GM18861 (cell line): ENCODE results near the gene MED14.

ENCODE experiments used
- ATAC-seq: cut with Tn5 transposase; IDR thresholded peaks from one replicate; pipeline ENCODE4 v1.9.1; 2021; ENCODE audit not compliant: unreplicated experiment

The MED14 gene

GRCh38 chrX:40663880-40664630, 71.3 kb downstream of the MED14 start:
- no peak for ATAC-seq

- no peak for ATAC-seq
Measured at GRCh38 chrX:40663078-40663740, 72.1 kb downstream of the MED14 start.

- ATAC-seq, result no peak
Measured at GRCh38 chrX:40661489-40661888, 73.9 kb downstream of the MED14 start.

GRCh38 chrX:40660381-40660780, 75.0 kb downstream of the MED14 start:
- no peak for ATAC-seq

GRCh38 chrX:40653535-40653934, 81.8 kb downstream of the MED14 start:
- no peak for ATAC-seq

- ATAC-seq, result no peak
Measured at GRCh38 chrX:40652664-40653063, 82.7 kb downstream of the MED14 start.

- no peak for ATAC-seq
Measured at GRCh38 chrX:40651620-40652223, 83.6 kb downstream of the MED14 start.

GRCh38 chrX:40647307-40648197, 87.8 kb downstream of the MED14 start, which contains the start of gene CXorf38:
TSS of gene CXorf38 (minus strand) at chrX:40647561. CDS start at chrX:40647520, 41 bp downstream.
- peak; percentile 70 for ATAC-seq

- no peak for ATAC-seq
Measured at GRCh38 chrX:40646489-40647306, 88.6 kb downstream of the MED14 start.

- ATAC-seq, result peak; percentile 29
Measured at GRCh38 chrX:40644821-40645358, 90.5 kb downstream of the MED14 start.

GRCh38 chrX:40644176-40644575, 91.2 kb downstream of the MED14 start:
- no peak for ATAC-seq

GRCh38 chrX:40637687-40638086, 97.7 kb downstream of the MED14 start:
- ATAC-seq, result no peak

- ATAC-seq, result no peak
Measured at GRCh38 chrX:40632199-40632598, 103.1 kb downstream of the MED14 start.

GRCh38 chrX:40628506-40628905, 106.8 kb downstream of the MED14 start:
- ATAC-seq, result no peak

- ATAC-seq, result no peak
Measured at GRCh38 chrX:40625294-40625693, 110.0 kb downstream of the MED14 start.

GRCh38 chrX:40623665-40624064, 111.7 kb downstream of the MED14 start:
- ATAC-seq, result no peak

GRCh38 chrX:40623139-40623536, 112.2 kb downstream of the MED14 start, which contains the start of gene MPC1L:
TSS of gene MPC1L (plus strand) at chrX:40623428. CDS start at chrX:40623566, 138 bp downstream.
- ATAC-seq, result no peak

GRCh38 chrX:40622479-40623138, 112.7 kb downstream of the MED14 start:
- ATAC-seq, result no peak

GRCh38 chrX:40617566-40617965, 117.8 kb downstream of the MED14 start:
- ATAC-seq, result no peak
